ENCODE results near the gene AP1G1. TPM values are rescaled to one million over a fixed set of nuclear protein-coding genes. Genes with fewer than 3 reads are reported as not detected.
"Not testable (repeated sequence)": the region's sequence is repeated elsewhere in the genome, so short reads cannot be mapped to it uniquely, and the experiment has no call there.

The AP1G1 gene
- total RNA-seq, 4 donors from 2014 or later: 113 to 153 (median 137) TPM

DNA sequence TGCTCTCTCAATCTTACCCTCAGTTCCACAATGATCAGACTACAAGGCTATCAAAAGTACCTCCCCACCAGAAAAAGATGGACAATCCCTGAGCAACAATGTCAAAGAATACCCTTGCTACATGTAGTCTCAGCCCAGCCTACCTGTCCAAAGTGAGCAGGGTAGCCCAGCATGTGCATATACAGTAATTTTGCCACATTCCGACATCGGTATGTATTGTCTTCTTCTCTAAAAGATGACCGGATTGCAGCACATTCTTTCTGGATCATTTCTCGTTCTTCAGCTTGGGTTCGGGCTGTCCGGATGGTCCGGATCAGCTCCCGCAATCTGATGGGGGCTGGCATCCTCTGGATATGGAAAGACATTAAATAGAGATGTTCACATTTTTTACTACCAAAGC, 19.5 kb downstream of the AP1G1 start:
- Histone ChIP-seq H3K27me3 (no peaks in the 10 kb centered on the region), H3K27ac (no peak overlapping the region), H3K4me1 (peaks cover 0 to 3% (median 0%) of the 10 kb centered on the region in 4 donors), H3K9me3 (no peaks in the 10 kb centered on the region), H3K36me3 (peaks cover 0 to 40% (median 0%) of the 10 kb centered on the region in 3 donors), H3K4me3 (no peak overlapping the region)
- TF ChIP-seq POLR2A (IDR thresholded peaks at IDR 0.05): no peak
- no peak for TF ChIP-seq CTCF (IDR thresholded peaks at IDR 0.05)
- no peak for DNase-seq

DNA sequence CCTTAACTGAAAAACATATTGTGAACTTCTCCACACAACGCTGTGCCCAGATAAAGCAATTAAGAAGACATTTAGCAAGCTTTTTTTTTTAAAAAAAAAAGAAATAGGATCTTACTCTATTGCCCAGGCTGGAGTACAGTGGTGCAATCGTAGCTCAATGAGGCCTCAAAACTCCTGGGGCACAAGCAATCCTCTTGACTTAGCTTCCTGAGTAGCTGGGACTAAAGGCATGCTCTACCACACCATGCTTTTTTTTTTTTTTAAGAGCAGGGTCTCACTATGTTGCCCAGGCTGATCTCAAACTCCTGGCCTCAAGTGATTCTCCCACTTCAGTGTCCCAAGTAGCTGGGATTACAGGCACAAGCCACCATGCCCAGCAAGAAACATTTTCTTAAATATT, 20.1 kb downstream of the AP1G1 start:
- peaks cover 0 to 3% (median 0%) of the 10 kb centered on the region in 4 donors for H3K4me1 ChIP-seq
- TF ChIP-seq CTCF (IDR thresholded peaks at IDR 0.05) (no peak), POLR2A (IDR thresholded peaks at IDR 0.05) (no peak)

DNA sequence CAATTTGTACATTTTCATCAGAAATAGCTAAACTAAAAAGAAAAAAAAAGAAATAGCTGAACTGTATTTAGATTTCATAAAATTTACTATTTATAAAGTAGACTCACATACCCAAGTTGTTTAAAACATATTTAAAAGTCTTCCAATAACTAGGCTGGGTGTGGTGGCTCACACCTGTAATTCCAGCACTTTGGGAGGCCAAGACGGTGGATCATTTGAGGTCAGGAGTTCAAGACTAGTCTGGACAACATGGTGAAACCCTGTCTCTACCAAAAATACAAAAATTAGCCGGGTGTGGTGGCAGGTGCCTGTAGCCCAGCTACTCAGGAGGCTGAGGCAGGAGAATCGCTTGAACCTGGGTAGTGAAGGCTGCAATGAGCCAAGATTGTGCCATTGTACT, 23.5 kb downstream of the AP1G1 start:
- H3K36me3 ChIP-seq: peaks cover 0 to 46% (median 0%) of the 10 kb centered on the region in 3 donors

More for the DNA sequence above, 20.1 kb downstream of the AP1G1 start:
- Histone ChIP-seq H3K27ac (no peak overlapping the region), H3K4me3 (no peak overlapping the region), H3K9me3 (no peaks in the 10 kb centered on the region), H3K27me3 (no peaks in the 10 kb centered on the region), H3K36me3 (peaks cover 0 to 40% (median 0%) of the 10 kb centered on the region in 3 donors)
- no peak for DNase-seq

DNA sequence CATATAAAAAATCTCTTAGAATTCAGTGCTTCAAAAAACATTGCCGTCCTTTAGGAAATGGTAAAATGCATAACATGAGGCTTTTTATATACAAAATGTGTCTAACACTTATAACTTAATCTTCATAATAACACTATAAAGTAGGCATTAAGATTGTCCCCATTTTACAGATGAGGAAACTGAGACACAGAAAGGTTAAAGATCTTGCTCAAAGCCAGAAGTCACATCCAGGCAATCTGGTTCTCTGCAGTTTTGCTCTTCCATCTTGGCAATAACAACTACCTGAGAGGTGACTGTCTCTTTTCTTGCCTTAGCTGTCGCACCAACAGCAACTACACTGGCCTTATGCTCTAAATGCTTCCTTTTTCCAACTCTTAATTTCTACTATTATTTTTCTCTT, 24.5 kb downstream of the AP1G1 start:
- H3K9me3 ChIP-seq: no peaks in the 10 kb centered on the region
- no peak overlapping the region for H3K27ac ChIP-seq
- H3K4me1 ChIP-seq: no peaks in the 10 kb centered on the region
- no peak overlapping the region for H3K4me3 ChIP-seq
- no peak for DNase-seq
- no peaks in the 10 kb centered on the region for H3K27me3 ChIP-seq
- H3K36me3 ChIP-seq: peaks cover 0 to 40% (median 0%) of the 10 kb centered on the region in 3 donors
- TF ChIP-seq POLR2A (IDR thresholded peaks at IDR 0.05): no peak
- no peak for TF ChIP-seq CTCF (IDR thresholded peaks at IDR 0.05)

More for the DNA sequence above, 23.5 kb downstream of the AP1G1 start:
- H3K9me3 ChIP-seq, H3K4me3 ChIP-seq, H3K27me3 ChIP-seq, H3K27ac ChIP-seq, DNase-seq, H3K4me1 ChIP-seq: not testable (repeated sequence)

- TF ChIP-seq POLR2A (IDR thresholded peaks at IDR 0.05): no peak
- TF ChIP-seq CTCF (IDR thresholded peaks at IDR 0.05): no peak
- no peak overlapping the region for H3K27ac ChIP-seq
- H3K4me1 ChIP-seq: no peaks in the 10 kb centered on the region
- H3K27me3 ChIP-seq: no peaks in the 10 kb centered on the region
- no peak overlapping the region for H3K4me3 ChIP-seq
- peaks cover 0 to 41% (median 0%) of the 10 kb centered on the region in 3 donors for H3K36me3 ChIP-seq
- H3K9me3 ChIP-seq: no peaks in the 10 kb centered on the region
- DNase-seq: no peak
Observed at GRCh38 chr16:71781741-71782140, 26.9 kb downstream of the AP1G1 start.

- Histone ChIP-seq H3K4me1 (no peaks in the 10 kb centered on the region), H3K4me3 (no peak overlapping the region), H3K27ac (no peak overlapping the region), H3K9me3 (no peaks in the 10 kb centered on the region), H3K36me3 (peaks cover 0 to 39% (median 0%) of the 10 kb centered on the region in 3 donors), H3K27me3 (no peaks in the 10 kb centered on the region)
- DNase-seq: no peak
- no peak for TF ChIP-seq POLR2A (IDR thresholded peaks at IDR 0.05)
Observed at GRCh38 chr16:71780521-71781089, 28.0 kb downstream of the AP1G1 start.

- peaks cover 0 to 43% (median 0%) of the 10 kb centered on the region in 3 donors for H3K36me3 ChIP-seq
- no peak for DNase-seq
Observed at GRCh38 chr16:71778780-71779179, 29.9 kb downstream of the AP1G1 start.

More at GRCh38 chr16:71778780-71779179, 29.9 kb downstream of the AP1G1 start:
- TF ChIP-seq CTCF (IDR thresholded peaks at IDR 0.05): no peak
- TF ChIP-seq POLR2A (IDR thresholded peaks at IDR 0.05): no peak
- H3K4me3 ChIP-seq: no peak overlapping the region
- no peaks in the 10 kb centered on the region for H3K27me3 ChIP-seq
- no peaks in the 10 kb centered on the region for H3K9me3 ChIP-seq
- no peaks in the 10 kb centered on the region for H3K4me1 ChIP-seq
- H3K27ac ChIP-seq: no peak overlapping the region
